IMR-90 (cell line): ENCODE data around the gene MAPK11.

Experiments used
- CTCF ChIP-seq: conservative IDR thresholded peaks from 2 replicates; pipeline ENCODE4 v1.5.1; 2012; ENCODE audit warnings: mild to moderate bottlenecking, low read depth, low read length, improper control_type of control experiment
- POLR2A ChIP-seq: IDR thresholded peaks from 2 replicates; pipeline ENCODE4 v1.6.1; 2012; ENCODE audit warnings: mild to moderate bottlenecking, low read depth, low read length
- RAD21 ChIP-seq: IDR thresholded peaks from 2 replicates; pipeline ENCODE4 v1.6.1; 2012; ENCODE audit warnings: low read length, improper control_type of control experiment
- RCOR1 ChIP-seq: IDR thresholded peaks from 2 replicates; pipeline ENCODE4 v1.6.1; 2012; ENCODE audit warnings: mild to moderate bottlenecking, low read length, improper control_type of control experiment; ENCODE audit not compliant: insufficient replicate concordance

GRCh38 chr22:50250249-50250554 lies 20.0 kb downstream of the MAPK11 start:
- TF ChIP-seq CTCF (no peak), POLR2A (peak; percentile 11; the same call in 1 of the 2 replicates), RCOR1 (no peak), RAD21 (no peak)
